Left lung (tissue), 10 donors: ENCODE results near the gene FHIT. TPM values are rescaled to one million over a fixed set of nuclear protein-coding genes. Genes with fewer than 3 reads are reported as not detected.
A peak's percentile ranks its signal among the peaks of the same experiment; 100 is the strongest.

ENCODE experiments used
- ATAC-seq: fragments of 200-7000 bp; cut with Tn5 transposase; one replicate; pipeline ENCODE4 v1.9.1; 2020; ENCODE audit warnings: moderate library complexity
- DNase-seq, 4 donors: peaks; one replicate each; pipeline ENCODE4 v3.0.0-alpha.2; 2013 to 2020
- H3K27ac ChIP-seq, 2 donors: fragments of 200-600 bp; sonication (generic) in 1 of 2; one replicate each; pipeline versions ENCODE4 v1.5.0 to v1.8.0; 2020 to 2021
- H3K27me3 ChIP-seq, 2 donors: fragments of 200-600 bp; sonication (generic) in 1 of 2; one replicate each; pipeline versions ENCODE4 v1.5.0 to v1.8.0; 2020 to 2021
- H3K36me3 ChIP-seq, 2 donors: fragments of 200-600 bp; sonication (generic) in 1 of 2; one replicate each; pipeline versions ENCODE4 v1.5.0 to v1.8.0; 2020 to 2021
- H3K4me1 ChIP-seq, 2 donors: fragments of 200-600 bp; one replicate each; pipeline ENCODE4 v1.8.0; 2021
- H3K4me3 ChIP-seq, 2 donors: fragments of 200-600 bp; sonication (generic) in 1 of 2; one replicate each; pipeline versions ENCODE4 v1.5.0 to v1.8.0; 2020 to 2021; ENCODE audit warnings: mild to moderate bottlenecking in 1 of 2
- H3K9me3 ChIP-seq, 2 donors: fragments of 200-600 bp; sonication (generic) in 1 of 2; one replicate each; pipeline versions ENCODE4 v1.5.0 to v1.8.0; 2020 to 2021
- intact Hi-C, 2 donors: fragments of 100-400 bp; cut with DNase I; formaldehyde crosslinking; loops; one replicate each; pipeline versions ENCODE4 v1.11.2 to v1.14.2; 2022
- polyA plus RNA-seq, 6 donors: library from polyadenylated mRNA; unstranded; fragments of 120-200 nt; gene quantifications; one replicate each; pipeline ENCODE4 v1.2.1, GENCODE V29; 2013; ENCODE audit not compliant: insufficient read length in 6 of 6
- total RNA-seq, 2 donors: library from RNA; stranded (reverse); fragmentation: NEBNext Ultra II Directional; extraction: Animal tissue kit (Norgen Biotek cat#: 25700); gene quantifications; one replicate each; pipeline ENCODE4 v1.2.1, GENCODE V29; 2021
- TF ChIP-seq, protein P1 (sequence below), 2 donors: fragments of 200-600 bp; sonication (generic) in 1 of 2; IDR thresholded peaks; one replicate each; pipeline versions ENCODE4 v1.5.0 to v1.8.0; 2021; ENCODE audit warnings: antibody characterized with exemption in 2 of 2
- donor health status: DM: no; HTN: yes; CAD: no.
- donor health status: DM: no; HTN: no; CAD: no.

FHIT gene
- total and polyA plus RNA-seq, 8 donors: 8.5 to 16.3 (median 9.7) TPM

DNA sequence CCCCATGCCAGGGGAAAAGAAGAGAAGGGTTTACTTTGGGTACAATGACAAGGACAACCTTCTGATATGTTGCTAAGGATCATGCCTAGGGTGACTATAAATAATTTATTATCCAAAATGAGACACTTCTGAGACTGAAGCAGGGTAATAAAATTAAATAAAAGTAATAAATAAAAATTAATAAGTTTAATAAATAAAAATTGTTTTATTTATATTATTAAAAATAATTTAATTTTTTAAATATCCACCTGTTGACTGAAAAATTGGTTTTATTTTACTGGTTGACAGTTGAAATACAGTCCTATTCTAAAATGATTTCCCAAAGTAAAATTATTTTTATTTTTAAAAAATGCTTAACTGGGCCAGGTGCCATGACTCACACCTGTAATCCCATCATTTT lies 102.0 kb downstream of the FHIT start:
- Histone ChIP-seq H3K36me3 (no peaks in the 10 kb centered on the region), H3K9me3 (no peaks in the 10 kb centered on the region), H3K4me1 (no peaks in the 10 kb centered on the region), H3K4me3 (no peak overlapping the region), H3K27me3 (no peaks in the 10 kb centered on the region), H3K27ac (no peak overlapping the region)
- no peak for DNase-seq
- TF ChIP-seq, protein P1, sequence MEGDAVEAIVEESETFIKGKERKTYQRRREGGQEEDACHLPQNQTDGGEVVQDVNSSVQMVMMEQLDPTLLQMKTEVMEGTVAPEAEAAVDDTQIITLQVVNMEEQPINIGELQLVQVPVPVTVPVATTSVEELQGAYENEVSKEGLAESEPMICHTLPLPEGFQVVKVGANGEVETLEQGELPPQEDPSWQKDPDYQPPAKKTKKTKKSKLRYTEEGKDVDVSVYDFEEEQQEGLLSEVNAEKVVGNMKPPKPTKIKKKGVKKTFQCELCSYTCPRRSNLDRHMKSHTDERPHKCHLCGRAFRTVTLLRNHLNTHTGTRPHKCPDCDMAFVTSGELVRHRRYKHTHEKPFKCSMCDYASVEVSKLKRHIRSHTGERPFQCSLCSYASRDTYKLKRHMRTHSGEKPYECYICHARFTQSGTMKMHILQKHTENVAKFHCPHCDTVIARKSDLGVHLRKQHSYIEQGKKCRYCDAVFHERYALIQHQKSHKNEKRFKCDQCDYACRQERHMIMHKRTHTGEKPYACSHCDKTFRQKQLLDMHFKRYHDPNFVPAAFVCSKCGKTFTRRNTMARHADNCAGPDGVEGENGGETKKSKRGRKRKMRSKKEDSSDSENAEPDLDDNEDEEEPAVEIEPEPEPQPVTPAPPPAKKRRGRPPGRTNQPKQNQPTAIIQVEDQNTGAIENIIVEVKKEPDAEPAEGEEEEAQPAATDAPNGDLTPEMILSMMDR (IDR thresholded peaks at IDR 0.05): no peak
- intact Hi-C loops: no loop called here
- ATAC-seq: no peak

DNA sequence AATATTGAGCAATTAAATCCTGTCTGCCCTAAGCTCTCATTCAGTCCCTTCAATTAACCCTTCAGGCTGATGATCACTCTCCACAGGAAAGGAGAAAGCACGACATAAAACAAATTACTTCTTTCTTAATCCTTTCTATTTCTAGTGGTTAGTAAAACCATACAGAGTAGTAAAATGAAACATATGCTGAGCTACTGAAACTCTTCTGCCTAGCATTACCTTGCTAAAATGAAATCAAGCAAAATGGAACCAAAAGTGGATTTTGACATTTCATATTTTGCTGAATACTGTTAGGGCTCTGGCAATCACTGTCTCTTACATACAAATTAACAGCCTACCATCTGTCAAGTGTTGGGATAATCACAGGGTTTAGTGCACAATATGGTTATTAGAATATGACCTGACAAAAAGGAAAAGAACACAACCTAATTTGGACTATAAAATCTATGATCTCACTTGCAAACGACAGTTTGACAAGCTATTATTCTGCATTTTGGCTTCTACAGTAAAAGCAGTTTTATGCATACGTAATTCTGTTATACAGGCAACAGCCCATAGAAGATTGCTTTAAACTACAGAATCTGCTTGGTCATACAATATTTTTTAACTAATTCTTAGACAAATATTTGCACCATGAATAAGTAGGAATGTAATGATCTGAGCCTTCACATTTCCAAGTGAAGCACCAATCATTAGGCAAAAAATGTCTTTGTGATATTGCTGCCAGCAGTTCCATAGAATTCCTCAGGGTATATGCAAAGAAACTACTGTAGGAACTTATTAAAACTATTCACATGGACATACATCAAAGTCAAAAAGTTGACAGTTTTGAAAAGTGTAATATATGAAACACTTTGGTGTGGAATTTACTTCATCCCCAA lies 105.0 kb downstream of the FHIT start:
- DNase-seq (no peak), ATAC-seq (no peak)
- TF ChIP-seq, protein P1 (IDR thresholded peaks at IDR 0.05): no peak
- Histone ChIP-seq H3K27ac (no peak overlapping the region), H3K4me3 (no peak overlapping the region), H3K27me3 (no peaks in the 10 kb centered on the region), H3K9me3 (no peaks in the 10 kb centered on the region), H3K4me1 (no peaks in the 10 kb centered on the region), H3K36me3 (no peaks in the 10 kb centered on the region)
- intact Hi-C loops: no loop called here

DNA sequence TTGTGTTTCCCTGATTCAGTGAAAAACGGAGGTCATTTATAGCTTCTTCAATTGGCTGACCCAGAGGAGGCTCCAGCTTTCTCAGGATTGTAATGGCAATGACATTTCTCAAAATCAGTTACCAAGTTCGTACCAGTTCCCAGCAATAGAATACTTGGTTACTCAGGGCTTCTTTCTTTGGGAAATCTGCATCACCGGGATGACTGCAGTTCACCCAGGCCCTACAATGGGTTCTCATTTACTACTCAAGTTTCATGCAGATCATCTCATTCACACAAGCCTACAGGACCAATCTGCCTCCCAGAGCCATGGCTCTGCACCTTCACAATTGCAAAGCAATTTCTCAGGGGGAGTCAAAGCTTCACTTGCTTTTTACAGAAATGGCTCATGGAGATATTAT lies 109.6 kb downstream of the FHIT start:
- no peaks in the 10 kb centered on the region for H3K4me1 ChIP-seq
- ATAC-seq: no peak
- TF ChIP-seq, protein P1 (IDR thresholded peaks at IDR 0.05): no peak

DNA sequence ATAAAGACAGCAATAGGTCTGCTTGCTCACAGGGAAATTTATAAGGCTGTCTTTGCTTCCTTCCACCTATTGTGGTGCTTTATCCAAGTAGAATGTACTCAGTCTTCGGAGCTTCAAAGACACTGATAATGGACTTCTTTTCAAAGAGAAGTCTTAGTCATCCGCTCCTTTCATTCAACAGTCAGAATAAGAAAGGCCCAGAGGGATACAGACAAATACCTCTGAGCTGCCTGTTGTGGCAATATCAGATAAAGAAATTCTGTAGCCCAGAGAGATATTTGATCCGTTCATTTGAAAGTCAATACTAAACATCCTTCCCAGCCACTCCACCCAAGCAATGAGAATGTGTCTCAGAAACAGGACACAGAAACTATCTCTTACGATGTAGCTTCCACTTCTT lies 110.0 kb downstream of the FHIT start:
- Histone ChIP-seq H3K27ac (no peak overlapping the region), H3K36me3 (no peaks in the 10 kb centered on the region), H3K9me3 (no peaks in the 10 kb centered on the region), H3K4me3 (no peak overlapping the region), H3K4me1 (no peaks in the 10 kb centered on the region), H3K27me3 (no peaks in the 10 kb centered on the region)
- TF ChIP-seq, protein P1 (IDR thresholded peaks at IDR 0.05): no peak
- intact Hi-C loops: no loop called here
- DNase-seq (no peak), ATAC-seq (no peak)

More for the DNA sequence above, 109.6 kb downstream of the FHIT start:
- Histone ChIP-seq H3K9me3 (no peaks in the 10 kb centered on the region), H3K27ac (no peak overlapping the region), H3K4me3 (no peak overlapping the region), H3K36me3 (no peaks in the 10 kb centered on the region), H3K27me3 (no peaks in the 10 kb centered on the region)
- no peak for DNase-seq
- intact Hi-C loops: no loop called here

DNA sequence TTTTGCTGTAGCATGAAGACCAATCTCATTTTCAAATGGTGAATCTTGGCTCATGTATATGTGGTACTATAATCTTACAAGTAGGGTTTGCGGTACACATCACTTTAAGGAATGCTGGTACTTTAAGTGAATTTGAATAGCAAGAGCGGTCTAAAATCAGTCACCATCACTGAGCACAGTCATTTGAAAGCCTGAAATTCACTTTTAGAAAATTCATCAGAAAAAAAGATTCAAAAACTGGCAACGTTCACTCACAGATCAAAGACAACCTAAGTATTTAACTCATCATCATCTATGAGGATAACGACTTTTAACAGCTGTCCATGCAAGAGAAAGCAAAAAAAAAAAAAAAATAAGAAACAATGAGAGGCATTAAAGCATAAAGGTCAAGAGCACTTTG lies 111.6 kb downstream of the FHIT start:
- TF ChIP-seq, protein P1 (IDR thresholded peaks at IDR 0.05): no peak
- intact Hi-C loops: no loop called here
- peak in 1 of 4 donors; percentile 17 for DNase-seq

More for the DNA sequence above, 111.6 kb downstream of the FHIT start:
- Histone ChIP-seq H3K9me3 (no peaks in the 10 kb centered on the region), H3K4me1 (no peaks in the 10 kb centered on the region), H3K4me3 (no peak overlapping the region), H3K27ac (no peak overlapping the region), H3K36me3 (no peaks in the 10 kb centered on the region), H3K27me3 (no peaks in the 10 kb centered on the region)
- no peak for ATAC-seq
